Measurements from ENCODE around the gene RBMY1B. TPM values are rescaled to one million over a fixed set of nuclear protein-coding genes. Genes with fewer than 3 reads are reported as not detected.
"Not testable (repeated sequence)": the region's sequence is repeated elsewhere in the genome, so short reads cannot be mapped to it uniquely, and the experiment has no call there.

Gene RBMY1B
- not detected for polyA plus RNA-seq (2012; ENCODE audit: low read depth, missing spikeins)

DNA sequence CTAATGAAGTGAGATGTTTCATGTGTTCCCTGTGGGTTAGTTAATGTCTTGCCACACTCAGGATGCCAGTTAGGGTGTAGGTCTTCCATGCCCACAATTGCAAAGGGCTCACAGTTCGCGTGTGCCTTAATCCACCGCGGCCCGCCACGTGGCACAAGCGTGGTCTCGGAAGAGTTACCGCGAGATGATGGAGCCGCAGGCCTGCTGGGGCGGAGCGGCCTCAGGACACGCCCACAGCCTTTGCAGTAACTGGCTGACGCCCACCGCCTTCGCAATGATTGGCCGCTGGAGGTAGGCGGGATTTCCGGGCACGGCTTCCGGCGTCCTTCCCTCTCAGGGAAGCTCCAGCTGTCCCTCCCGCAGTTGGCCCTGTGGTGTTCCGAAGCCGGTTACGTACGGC, at the start of gene RBMY1B:
TSS of gene RBMY1B (plus strand) at position 301 of the 400 bp plus-strand sequence. CDS start 2,013 bp downstream, outside the sequence.
- FAIRE-seq; DNase-seq (ENCODE audit: insufficient read length, low spot score): not testable (repeated sequence)

DNA sequence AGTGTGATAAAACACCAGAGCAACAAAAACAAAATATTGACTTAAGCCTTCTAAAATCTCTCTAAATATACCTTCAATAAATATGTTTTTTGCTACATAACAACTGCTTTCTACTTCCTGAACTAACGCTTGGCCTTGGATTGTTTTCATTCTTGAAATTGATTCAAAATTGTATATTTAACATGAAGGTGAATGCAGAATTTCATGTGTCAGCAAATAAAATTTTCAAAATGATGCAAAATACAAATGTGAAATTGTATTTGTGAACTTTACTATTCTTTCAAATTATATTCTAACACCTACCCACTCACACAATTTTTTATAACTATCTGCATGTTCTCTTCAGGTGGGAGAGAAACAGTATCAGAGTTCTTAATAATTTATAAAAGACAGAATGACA, 48.2 kb upstream of the RBMY1B start:
- DNase-seq (ENCODE audit: insufficient read length, low spot score); FAIRE-seq: not testable (repeated sequence)

DNA sequence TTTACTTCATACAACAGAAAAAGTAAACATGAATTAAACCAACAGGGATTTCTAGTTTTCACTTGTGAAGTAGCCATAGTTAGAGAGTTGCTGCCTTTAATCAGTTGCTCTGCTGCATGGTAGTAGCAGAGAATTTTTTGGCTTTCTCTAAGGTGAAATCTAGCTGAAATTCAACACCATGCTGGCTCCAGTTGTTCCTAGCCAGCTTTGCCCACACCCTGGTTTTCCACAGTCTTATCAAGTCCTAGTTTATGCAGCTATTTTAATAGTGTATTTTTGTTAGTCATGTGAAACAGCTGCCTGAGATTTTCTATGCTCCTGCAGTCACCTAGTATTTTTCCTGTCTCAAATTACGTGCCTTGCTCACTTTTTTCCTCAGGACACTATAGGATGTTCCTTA, 28.2 kb upstream of the RBMY1B start:
- no peak for FAIRE-seq
- DNase-seq (ENCODE audit: insufficient read length, low spot score), result no peak
- no peak for TF ChIP-seq POLR2A (IDR thresholded peaks at IDR 0.05; ENCODE audit: low read depth, low read length)
- no peak for TF ChIP-seq POU2F2 (IDR thresholded peaks at IDR 0.05; ENCODE audit: low read depth, low read length)

DNA sequence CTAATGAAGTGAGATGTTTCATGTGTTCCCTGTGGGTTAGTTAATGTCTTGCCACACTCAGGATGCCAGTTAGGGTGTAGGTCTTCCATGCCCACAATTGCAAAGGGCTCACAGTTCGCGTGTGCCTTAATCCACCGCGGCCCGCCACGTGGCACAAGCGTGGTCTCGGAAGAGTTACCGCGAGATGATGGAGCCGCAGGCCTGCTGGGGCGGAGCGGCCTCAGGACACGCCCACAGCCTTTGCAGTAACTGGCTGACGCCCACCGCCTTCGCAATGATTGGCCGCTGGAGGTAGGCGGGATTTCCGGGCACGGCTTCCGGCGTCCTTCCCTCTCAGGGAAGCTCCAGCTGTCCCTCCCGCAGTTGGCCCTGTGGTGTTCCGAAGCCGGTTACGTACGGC, 23.4 kb downstream of the RBMY1B start, which contains the start of gene RBMY1A1:
TSS of gene RBMY1A1 (plus strand) at position 301 of the 400 bp plus-strand sequence. CDS start 2,013 bp downstream, outside the sequence.
- DNase-seq (ENCODE audit: insufficient read length, low spot score); FAIRE-seq: not testable (repeated sequence)

DNA sequence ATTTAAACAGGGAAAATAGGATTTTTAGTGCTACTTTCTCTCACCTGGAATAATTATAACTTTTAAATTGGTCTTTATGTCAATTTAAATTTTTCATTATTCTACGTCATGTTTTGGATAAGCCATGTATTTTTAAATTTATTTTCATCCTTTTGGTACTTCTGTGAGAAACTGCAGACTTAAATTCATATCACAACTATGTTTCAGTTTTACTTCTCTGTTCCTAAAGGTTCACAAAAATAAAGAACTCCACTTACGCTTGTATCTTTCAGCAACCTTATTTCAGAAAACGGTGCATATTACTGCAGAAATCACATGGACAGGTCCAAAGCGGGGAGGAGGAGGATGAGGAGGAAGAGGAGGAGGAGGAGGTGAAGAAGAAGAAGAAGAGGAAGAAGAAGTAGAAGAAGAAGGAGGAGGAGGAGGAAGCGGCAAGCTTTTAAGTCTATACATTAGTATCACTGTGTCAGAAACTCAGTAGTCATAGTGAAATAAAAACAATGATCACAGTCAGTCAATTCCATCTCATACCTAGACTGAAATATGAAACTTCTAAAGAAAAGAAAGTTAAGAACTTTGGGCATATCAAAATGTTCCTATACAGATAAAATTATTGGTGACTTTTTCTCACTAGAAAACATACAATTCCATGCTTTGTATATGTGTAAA, 48.3 kb downstream of the RBMY1B start:
- peak; percentile 40 for FAIRE-seq
- DNase-seq (ENCODE audit: insufficient read length, low spot score), result not testable (repeated sequence)

Measured in GM12891 (cell line).